DMS 273 (cell line): ENCODE measurements around the gene MYBBP1A.
"Not testable (repeated sequence)": the region's sequence is repeated elsewhere in the genome, so short reads cannot be mapped to it uniquely, and the experiment has no call there.

Source experiments
- DNase-seq: peaks from one replicate; lab custom pipeline; 2025; ENCODE audit not compliant: unreplicated experiment; lab: John Stamatoyannopoulos, UW

Gene MYBBP1A

DNA sequence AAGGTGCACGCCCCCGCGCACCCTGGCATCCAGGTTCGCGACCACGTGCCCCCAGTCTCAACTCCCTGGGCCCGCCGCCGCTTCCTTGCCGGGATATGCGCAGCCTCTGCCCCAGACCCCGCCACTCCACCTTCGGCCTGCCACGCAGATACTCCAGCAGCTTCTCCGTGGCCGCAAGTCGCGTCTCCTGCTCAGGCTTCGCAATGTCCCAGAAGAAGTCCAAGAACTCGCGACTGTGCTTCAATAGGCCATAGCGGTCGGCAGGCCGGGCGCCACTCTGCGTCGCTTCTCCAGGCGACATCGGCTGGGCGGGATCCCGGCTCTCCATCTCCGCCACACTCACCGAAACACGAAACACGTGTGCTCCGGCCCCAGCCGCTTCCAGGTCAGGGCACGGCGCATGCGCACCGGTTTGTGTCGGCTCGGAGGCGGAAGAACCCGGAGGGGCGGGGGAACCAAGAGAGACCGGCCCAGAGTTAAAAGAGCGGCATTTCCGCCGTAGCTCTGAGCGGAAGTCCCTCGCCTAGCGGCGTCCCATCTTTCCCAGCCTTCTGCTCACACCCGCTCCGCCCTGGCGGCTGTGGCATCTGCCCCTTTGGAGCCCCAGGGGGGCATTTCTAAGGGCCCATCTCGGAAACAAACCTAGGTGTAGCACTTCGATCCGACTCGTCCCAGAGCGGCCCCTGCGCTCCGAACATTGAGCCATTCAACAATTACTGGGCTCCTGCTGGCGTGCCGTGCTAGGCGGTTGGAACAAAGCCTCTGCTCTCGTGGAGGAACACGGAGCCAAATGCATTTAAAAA, at the start of gene MYBBP1A:
TSS of gene MYBBP1A (minus strand) at position 388 of the 803 bp plus-strand sequence. CDS start at position 328, 60 bp downstream.
- DNase-seq, result peak; percentile 98

- DNase-seq, result not testable (repeated sequence)
Measured at GRCh38 chr17:4604736-4605135, 49.6 kb upstream of the MYBBP1A start.

DNA sequence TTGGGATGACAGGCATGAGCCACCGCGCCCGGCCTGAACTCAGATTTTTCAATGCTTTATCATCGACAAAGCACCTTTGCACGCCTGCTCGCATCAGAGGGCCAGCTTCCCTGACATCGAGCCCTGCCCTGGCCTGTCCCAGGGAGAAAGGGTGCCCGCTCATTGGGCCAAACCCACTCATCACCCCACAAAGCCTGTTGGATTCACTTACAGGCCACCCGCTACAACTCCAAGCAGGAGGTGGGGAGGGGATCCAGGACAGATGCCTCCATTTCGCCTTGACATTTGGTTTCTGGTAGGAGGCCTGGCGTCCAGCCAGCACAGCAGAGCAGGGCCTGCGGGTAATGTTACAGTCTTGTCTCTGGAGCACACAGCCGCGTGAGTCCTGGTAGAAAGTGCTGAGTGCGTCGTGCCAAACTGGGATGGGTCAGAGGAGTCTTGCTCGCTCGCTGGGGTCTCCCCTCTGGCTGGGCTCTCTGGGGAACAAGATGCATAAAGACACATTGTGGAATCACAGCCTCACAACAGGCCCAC, 49.0 kb upstream of the MYBBP1A start:
- DNase-seq, result peak; percentile 96

GRCh38 chr17:4602041-4602440, 46.9 kb upstream of the MYBBP1A start:
- DNase-seq, result no peak

DNA sequence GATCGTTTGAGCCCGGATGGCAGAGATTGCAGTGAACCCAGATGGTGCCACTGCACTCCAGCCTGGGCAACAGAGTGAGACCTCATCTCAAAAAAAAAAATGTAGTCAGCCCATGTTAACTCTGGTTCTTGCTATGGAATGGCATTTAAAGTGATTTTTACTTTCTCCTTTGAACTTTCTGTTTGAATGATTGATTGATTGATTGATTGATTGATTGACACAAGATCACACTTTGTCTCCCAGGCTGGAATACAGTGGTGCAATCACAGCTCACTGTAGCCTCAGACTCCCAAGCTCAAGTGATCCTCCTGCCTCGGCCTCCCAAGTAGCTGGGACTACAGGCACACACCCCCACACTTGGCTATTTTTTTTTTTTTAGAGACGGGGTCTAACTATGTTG, 46.1 kb upstream of the MYBBP1A start:
- DNase-seq, result no peak

DNA sequence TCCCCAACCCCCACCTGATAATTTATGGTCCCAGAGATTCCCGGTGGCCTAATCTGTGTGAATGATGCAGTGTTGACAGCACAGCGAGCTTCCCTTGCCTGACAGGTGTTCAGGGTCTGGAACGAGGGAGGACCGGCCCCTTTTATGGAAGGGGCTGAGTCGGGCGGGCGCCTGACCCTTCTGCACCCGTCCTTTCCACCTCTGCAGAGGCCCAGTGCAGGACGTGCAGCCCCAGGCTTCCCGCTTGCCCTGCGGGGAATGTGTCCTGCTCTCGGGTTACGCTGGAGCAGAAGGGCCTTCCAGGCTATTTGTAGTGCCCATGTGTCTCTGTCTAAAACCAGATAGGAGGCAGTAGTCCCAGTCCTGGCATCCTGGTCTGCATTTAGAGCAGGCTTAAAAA, 45.4 kb upstream of the MYBBP1A start:
- peak; percentile 78 for DNase-seq

DNA sequence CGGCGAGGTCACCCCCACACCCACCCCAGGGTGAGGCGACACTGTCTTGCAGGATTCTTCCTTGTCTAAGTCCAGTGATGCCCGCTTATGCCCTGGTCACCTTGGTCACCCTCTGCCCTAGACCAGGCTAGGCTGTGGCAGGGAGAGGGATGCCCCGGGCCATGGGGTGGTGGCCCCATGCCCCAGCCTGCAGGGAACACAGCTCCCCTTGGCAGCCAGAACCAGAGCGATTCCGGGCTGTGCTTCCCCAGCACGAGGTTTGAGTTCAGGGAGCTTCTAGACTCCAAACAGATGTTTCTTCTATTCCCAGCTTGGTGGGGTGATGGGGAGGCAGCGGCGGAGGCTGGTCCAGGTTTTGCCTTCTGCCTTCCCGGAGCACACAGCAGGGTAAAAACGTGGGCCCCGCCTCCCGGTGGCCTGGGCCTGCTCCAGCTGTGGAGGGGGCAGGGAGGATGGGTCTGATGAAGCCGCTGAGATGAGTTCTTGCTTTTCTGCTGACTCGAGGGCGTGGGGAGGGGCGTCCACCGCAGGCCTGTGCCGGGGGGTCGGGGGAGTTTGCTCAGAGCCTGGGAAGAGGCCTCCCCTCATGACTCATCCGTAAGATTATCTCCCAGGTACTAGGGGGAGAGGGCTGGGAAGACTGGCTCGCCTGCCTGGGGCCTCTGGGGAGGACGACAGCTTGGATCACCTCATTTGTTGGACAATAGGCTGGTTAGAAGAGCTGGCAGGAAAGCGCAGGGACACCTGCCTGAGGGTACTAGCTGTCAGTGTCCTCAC, 44.5 kb upstream of the MYBBP1A start:
- peak; percentile 88 for DNase-seq

DNA sequence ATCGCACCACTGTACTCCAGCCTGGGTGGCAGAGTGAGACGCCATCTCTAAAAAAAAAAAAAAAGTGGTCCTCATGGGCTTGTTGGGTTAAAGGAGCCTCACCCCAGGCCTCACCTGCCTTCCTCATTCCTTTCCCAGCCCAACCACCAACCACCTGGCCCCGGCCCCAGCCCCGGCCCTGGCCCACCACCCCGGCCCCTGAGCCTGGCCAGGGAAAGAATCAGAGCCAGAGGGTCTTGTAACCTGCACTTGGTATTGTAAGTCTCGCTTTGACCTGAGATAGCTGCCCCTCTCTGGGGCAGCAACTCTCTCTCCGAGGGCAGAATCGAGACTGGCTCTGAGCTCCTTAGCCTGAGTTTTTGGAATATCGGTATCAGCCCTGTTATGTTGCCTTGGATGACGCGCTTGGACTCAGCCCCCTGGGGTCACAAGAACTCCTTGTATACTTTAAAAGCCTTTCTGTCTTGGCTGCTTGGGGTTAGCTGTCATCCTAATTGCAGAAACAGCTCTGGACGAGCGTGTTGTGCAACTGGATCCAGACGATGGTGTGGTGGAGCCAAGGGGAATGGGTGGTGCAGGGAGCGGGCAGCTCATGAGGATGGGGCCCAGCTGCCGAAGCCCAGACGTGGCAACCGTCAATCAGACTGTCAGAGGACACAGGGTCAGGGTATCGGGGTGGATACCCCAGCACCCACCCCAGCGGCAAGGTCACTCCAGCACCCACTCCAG, 43.8 kb upstream of the MYBBP1A start:
- no peak for DNase-seq

GRCh38 chr17:4597975-4598374, 42.8 kb upstream of the MYBBP1A start:
- DNase-seq, result no peak

DNA sequence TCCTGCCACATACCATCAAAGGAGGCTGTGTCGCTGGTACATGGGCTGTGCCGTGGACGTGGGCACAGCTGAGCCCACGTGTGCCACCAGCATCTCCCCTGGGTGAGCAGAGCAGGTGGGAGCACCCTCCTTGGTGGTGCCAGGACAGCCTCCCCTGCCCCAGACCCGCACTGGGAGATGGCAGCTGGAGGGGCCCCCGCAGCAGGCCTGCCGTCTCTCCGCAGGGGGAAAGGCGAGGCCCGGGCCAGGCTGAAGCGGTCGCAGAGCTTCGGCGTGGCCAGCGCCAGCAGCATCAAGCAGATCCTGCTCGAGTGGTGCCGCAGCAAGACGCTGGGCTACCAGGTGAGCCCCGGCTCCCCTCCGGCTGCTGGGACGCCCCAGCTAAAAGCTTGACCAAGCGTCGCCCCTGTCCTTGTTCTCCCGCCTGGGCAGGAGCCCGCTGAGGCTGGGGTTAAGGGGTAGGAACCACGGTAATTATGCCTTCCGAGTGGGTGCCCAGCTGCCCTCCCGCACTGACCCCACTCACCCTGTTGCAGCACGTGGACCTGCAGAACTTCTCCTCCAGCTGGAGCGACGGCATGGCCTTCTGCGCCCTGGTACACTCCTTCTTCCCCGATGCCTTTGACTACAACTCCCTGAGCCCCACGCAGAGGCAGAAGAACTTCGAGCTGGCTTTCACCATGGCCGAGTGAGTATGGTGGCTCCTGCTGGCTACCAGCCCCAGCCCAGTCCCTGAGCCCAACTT, 41.6 kb upstream of the MYBBP1A start:
- no peak for DNase-seq

- not testable (repeated sequence) for DNase-seq
Measured at GRCh38 chr17:4595685-4596342, 40.6 kb upstream of the MYBBP1A start.

DNA sequence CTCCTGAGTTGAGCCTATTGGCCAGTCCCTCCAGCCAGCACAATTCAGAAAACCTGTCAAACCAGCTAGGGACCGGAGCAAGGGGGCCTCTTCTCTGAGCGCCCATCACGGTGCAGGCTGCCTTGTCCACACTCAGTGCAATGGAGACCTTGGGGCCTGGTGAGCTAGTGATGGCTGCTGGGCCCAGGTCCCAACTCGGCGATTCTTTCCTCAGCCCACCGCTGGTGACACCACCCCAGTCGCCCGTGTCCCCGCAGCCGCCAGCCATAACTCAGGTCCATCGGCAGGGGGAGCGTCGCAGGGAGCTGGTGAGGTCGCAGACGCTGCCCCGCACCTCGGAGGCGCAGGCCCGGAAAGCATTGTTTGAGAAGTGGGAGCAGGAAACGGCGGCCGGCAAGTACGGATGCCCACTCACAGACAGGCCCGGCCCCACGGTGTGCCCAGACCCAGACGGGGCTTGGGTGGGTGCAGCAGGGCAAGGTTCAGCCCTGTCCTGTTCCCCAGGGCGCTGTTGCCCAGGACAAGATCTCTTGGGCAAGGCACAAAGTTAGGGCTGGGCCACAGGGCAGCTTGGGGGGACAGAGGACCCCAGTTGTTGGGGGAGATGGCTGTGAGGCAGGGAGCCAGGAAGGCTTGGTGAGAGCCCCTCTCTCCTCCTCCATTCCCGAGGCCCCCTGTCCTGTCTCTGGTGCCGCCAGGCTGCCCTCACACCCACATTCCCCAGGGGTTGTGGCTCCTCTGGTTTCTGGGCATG, 39.9 kb upstream of the MYBBP1A start:
- DNase-seq, result no peak

GRCh38 chr17:4594406-4594805, 39.2 kb upstream of the MYBBP1A start:
- DNase-seq, result no peak

DNA sequence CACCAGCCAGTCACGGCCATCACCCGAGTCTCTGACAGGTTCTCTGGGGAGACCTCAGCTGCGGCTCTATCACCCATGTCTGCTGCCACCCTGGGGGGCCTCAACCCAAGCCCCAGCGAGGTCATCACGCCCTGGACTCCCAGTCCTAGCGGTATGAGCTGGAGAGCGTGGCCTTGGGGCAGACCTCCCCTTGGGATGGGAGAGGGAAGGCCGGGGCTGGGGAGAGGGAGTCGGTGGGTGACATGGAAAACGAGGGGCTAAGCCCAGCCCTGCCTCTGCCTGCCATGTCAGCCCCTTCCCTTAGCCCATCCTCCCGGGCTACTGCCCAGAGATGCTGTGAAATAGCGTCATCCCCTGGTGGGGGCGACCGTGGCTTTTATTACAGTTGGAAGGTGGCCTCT, 37.8 kb upstream of the MYBBP1A start:
- no peak for DNase-seq

DNA sequence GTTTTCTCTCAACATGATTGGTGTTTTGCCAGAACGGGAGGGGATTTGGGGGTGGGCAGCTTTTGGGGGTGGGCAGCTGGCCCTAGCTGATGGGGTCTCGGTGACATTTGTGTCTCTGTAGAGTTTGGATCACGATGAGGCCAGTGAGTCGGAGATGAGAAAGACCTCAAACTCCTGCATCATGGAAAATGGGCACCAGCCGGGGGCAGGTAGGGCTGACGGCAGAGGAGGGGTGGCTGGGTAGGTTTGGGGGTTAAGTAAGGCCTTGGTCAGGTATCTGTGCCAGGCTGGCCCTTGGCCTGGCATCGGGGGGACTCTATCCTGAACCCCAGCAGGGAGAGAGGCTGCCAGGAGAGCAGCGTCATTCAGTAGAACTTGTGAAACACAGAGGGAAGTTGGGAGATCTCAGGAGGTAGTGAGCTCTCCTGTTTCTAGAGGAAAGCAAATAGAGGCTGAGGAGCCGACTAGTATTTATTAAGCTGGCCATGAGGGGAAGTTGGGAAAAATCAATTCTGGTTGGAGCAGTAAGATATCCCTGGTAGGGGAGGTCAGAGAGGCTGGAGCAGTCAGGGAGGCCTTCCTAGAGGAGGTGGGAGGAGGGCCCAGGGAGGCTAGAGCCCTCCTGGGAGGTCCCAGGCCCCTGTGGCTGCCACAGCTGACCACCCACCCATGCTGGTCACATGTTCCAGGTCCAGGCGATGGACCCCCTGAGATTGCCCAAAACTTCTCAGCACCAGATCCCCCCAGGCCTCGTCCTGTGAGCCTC, 37.2 kb upstream of the MYBBP1A start:
- DNase-seq, result no peak

GRCh38 chr17:4591529-4591928, 36.3 kb upstream of the MYBBP1A start:
- DNase-seq, result peak; percentile 47

- peak; percentile 57 for DNase-seq
Measured at GRCh38 chr17:4590981-4591453, 35.8 kb upstream of the MYBBP1A start.

DNA sequence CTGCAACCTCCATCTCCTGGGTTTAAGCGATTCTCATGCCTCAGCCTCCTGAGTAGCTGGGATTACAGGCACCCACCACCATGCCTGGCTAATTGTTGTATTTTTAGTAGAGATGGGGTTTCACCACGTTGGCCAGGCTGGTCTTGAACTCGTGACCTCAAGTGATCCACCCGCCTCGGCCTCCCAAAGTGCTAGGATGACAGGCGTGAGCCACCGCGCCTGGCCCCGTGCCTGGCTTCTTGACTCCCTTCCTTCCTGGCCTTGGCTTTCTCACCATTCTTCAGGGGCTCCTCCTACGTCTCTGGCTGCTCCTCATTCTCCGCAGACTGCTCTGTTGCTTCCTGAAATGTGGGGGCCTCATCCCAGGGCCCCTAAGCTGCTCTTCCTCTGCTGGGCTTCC, 34.9 kb upstream of the MYBBP1A start:
- not testable (repeated sequence) for DNase-seq
